Thyroid gland (tissue), 4 donors: ENCODE results near the gene CYP4F12.

Experiments used
- CTCF ChIP-seq, 6 experiments: fragments of 200-600 bp in 3 of 6; fragments of 450-650 bp in 3 of 6; sonication (generic) in 3 of 6; IDR thresholded peaks; one replicate each; pipeline ENCODE4 v1.5.1; 2016 to 2019; ENCODE audit warnings: antibody characterized with exemption in 6 of 6, mild to moderate bottlenecking in 2 of 6, inconsistent platforms in 1 of 6, moderate library complexity in 1 of 6
- POLR2A ChIP-seq, 2 donors: fragments of 450-650 bp; IDR thresholded peaks; one replicate each; pipeline ENCODE4 v1.6.1; 2017; ENCODE audit warnings: antibody characterized with exemption in 2 of 2, mild to moderate bottlenecking in 2 of 2, moderate library complexity in 1 of 2

DNA sequence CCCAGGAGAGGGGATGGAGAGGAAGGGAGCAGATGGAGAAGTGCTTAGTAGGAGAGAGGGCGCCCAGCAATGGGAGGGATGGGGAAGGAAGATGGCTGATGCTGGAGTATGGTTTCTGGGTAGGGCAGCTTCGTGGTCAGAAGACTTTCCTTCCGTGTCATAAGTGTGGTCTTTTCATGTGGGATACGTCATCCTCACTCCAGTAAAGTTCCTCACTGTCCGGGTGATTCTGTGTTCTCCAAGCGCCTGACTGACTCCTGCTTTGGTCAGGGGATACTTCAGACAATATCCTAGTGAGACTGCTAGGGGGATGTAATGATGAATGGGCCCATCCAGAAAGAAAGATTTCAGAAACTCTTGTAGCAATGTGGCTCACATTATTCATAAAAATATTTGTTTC is 61.0 kb downstream of the CYP4F12 start:
- TF ChIP-seq CTCF (IDR thresholded peaks at IDR 0.05) (no peak), POLR2A (IDR thresholded peaks at IDR 0.05) (no peak)
